Breast epithelium (tissue), 4 donors: ENCODE results near the gene NDFIP2. TPM values are rescaled to one million over a fixed set of nuclear protein-coding genes. Genes with fewer than 3 reads are reported as not detected.

Experiments
- DNase-seq, 2 donors: peaks; one replicate each; pipeline ENCODE4 v3.0.0-alpha.2; 2019; ENCODE audit warnings: low spot score in 2 of 2
- H3K27ac ChIP-seq, 2 donors: fragments of 200-600 bp; sonication (generic) in 1 of 2; one replicate each; pipeline ENCODE4 v1.5.1; 2016 to 2019; ENCODE audit warnings: mild to moderate bottlenecking in 1 of 2
- H3K27me3 ChIP-seq, 2 donors: fragments of 200-600 bp; sonication (generic) in 1 of 2; one replicate each; pipeline versions ENCODE4 v1.5.1 to v1.6.0; 2017 to 2019; ENCODE audit warnings: control low read depth in 1 of 2, mild to moderate bottlenecking in 1 of 2
- H3K36me3 ChIP-seq: fragments of 200-600 bp; one replicate; pipeline ENCODE4 v1.5.1; 2019
- H3K4me1 ChIP-seq, 2 donors: fragments of 200-600 bp; sonication (generic); one replicate each; pipeline ENCODE4 v1.5.1; 2016 to 2019; ENCODE audit warnings: control low read depth in 1 of 2
- H3K4me3 ChIP-seq, 3 donors: fragments of 200-600 bp; sonication (generic); 1 replicate in 2 of 3; 2 replicates in 1 of 3; pipeline ENCODE4 v1.5.1; 2016 to 2019; ENCODE audit warnings: mild to moderate bottlenecking in 3 of 3, moderate library complexity in 2 of 3
- H3K9me3 ChIP-seq, 2 donors: fragments of 200-600 bp; sonication (generic) in 1 of 2; one replicate each; pipeline ENCODE4 v1.5.1; 2016 to 2019; ENCODE audit warnings: control low read depth in 1 of 2
- POLR2A ChIP-seq: fragments of 450-650 bp; IDR thresholded peaks from one replicate; pipeline ENCODE4 v1.6.1; 2016; ENCODE audit warnings: antibody characterized with exemption, mild to moderate bottlenecking, moderate library complexity
- POLR2AphosphoS5 ChIP-seq, 3 donors: sonication (generic); formaldehyde crosslinking; IDR thresholded peaks; one replicate each; pipeline ENCODE4 v1.6.1; 2017; ENCODE audit warnings: antibody characterized with exemption in 3 of 3
- intact Hi-C: fragments of 100-400 bp; cut with DNase I; formaldehyde crosslinking; loops from one replicate; pipeline ENCODE4 v1.15.1; 2023; ENCODE audit warnings: low total_unique reads
- total RNA-seq, 3 donors: library from RNA; depleted of rRNA; stranded (reverse); fragments of >200 nt; gene quantifications; one replicate each; pipeline ENCODE4 v1.1.0, GENCODE V29; 2016
- TF ChIP-seq, protein P1 (sequence below), 3 donors: fragments of 450-650 bp; IDR thresholded peaks; one replicate each; pipeline ENCODE4 v1.5.1; 2016 to 2017; ENCODE audit warnings: antibody characterized with exemption in 3 of 3, mild to moderate bottlenecking in 3 of 3, moderate library complexity in 3 of 3

Gene NDFIP2
- total RNA-seq, 3 donors from 2014 or later: 15.8 to 26.5 (median 22.6) TPM

DNA sequence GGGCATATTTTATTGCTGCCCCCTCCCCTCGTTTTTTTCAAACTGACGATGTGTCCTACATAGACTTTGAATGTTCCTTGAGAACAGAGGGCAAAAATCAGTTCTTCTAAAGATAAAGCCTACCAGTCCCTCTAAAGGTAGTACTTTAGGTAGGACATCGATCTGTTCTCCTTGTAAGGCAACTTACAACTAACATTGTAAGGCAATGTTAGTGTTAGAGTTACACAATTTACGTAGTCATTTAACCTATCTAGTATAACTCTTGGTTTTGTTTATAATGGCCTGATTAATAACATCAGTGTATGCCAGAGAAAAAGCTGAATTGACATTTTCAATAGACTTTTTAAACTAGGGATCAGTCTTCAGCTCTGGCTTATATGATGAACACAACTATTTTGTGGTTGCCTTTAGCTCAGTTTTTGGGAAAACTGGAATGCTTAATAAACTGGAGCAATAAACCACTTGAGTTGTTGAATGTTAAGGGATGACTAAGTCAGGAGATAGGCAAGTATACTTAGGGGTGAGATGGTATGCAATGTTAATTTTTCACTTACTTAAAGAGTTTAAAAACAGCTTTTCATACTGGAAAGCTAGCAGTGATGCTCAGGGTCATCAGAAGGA is 2.2 kb downstream of the NDFIP2 start:
- no peak for DNase-seq
- no peaks in the 10 kb centered on the region for H3K9me3 ChIP-seq
- TF ChIP-seq POLR2A: no peak
- TF ChIP-seq, protein P1, sequence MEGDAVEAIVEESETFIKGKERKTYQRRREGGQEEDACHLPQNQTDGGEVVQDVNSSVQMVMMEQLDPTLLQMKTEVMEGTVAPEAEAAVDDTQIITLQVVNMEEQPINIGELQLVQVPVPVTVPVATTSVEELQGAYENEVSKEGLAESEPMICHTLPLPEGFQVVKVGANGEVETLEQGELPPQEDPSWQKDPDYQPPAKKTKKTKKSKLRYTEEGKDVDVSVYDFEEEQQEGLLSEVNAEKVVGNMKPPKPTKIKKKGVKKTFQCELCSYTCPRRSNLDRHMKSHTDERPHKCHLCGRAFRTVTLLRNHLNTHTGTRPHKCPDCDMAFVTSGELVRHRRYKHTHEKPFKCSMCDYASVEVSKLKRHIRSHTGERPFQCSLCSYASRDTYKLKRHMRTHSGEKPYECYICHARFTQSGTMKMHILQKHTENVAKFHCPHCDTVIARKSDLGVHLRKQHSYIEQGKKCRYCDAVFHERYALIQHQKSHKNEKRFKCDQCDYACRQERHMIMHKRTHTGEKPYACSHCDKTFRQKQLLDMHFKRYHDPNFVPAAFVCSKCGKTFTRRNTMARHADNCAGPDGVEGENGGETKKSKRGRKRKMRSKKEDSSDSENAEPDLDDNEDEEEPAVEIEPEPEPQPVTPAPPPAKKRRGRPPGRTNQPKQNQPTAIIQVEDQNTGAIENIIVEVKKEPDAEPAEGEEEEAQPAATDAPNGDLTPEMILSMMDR (IDR thresholded peaks at IDR 0.05): no peak
- TF ChIP-seq POLR2AphosphoS5 (IDR thresholded peaks at IDR 0.05): no peak
- H3K4me1 ChIP-seq: peaks cover 0 to 5% of the 10 kb centered on the region in 2 donors
- intact Hi-C loops: no loop called here
- H3K27me3 ChIP-seq: no peaks in the 10 kb centered on the region
- no peaks in the 10 kb centered on the region for H3K36me3 ChIP-seq
- no peak overlapping the region for H3K4me3 ChIP-seq
- no peak overlapping the region for H3K27ac ChIP-seq

DNA sequence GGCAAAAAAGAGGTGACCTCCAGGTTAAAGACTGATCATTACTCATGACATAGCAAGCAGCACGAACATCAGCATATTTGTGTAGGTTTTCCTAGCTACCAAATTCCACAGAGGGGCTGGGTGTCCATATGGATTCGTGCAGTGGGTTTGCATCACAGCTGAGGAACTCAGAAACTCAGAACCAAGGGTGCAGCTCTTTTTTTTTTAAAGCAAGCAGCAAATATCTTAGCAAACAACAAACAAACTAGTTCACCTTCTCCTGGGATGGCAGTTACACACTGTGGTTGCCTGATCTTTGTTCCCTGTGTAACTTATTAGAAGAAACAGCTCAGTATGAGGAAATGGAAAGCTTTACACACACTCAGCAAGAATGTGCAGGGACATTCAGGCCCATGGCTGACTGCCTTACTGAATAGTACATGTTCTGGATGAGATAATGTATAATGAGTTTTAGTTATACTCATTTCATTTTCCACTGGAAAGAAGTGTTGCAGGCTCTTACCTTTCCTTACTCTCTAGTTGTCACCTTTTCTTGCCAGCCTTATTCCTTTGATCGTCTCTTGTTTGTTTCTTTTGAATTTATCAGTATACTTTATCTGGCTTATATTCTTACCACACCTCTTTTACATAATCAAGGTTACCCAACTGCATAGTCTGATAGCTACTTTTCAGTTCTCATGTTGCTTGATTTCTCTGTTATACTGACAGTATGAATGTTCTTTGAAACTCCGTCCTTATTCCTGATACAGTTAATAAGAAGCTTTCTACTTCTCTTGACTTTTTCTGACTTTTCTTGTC is 4.3 kb downstream of the NDFIP2 start:
- no peak overlapping the region for H3K4me3 ChIP-seq
- no peak overlapping the region for H3K27ac ChIP-seq
- no peak for DNase-seq
- no peaks in the 10 kb centered on the region for H3K9me3 ChIP-seq
- TF ChIP-seq POLR2AphosphoS5 (IDR thresholded peaks at IDR 0.05) (no peak), POLR2A (no peak)
- TF ChIP-seq, protein P1 (IDR thresholded peaks at IDR 0.05): no peak
- no peaks in the 10 kb centered on the region for H3K36me3 ChIP-seq
- H3K27me3 ChIP-seq: no peaks in the 10 kb centered on the region
- H3K4me1 ChIP-seq: peaks cover 0 to 5% of the 10 kb centered on the region in 2 donors
- intact Hi-C loops: no loop called here

DNA sequence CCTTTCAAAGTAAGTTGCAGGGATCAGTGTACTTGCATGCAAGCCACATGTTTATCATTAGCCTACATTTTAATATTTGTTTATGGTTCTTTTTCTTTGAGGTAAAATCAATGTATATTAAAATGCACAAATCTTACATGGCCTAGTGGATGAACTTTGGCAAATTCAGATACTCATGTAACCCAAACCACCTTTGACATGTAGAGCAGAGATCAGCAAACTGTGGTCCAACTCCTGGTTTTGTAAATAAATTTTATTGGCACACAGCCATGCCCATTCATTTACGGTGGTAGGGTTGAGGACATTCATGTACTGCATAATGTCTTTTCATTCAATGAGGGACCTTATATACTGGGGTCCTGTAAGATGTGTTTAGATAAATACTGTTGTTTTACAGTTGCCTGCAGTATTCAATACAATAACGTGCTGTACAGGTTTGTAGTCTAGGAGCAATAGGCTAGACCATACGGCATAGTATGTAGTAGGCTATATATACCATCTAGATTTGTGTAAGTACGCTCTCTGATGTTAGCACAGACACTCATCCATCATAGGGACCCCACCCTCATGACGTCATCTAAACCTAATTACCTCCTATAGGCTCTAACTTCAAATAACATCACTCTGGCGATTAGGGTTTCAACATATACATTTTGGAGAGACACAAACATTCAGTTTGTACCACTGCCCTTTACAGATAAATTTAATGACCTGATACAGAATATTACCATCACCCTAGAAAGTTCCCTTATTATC is 5.7 kb downstream of the NDFIP2 start:
- intact Hi-C loops: no loop called here
- TF ChIP-seq POLR2AphosphoS5 (IDR thresholded peaks at IDR 0.05) (no peak), POLR2A (no peak)
- TF ChIP-seq, protein P1 (IDR thresholded peaks at IDR 0.05): no peak
- no peak for DNase-seq
- Histone ChIP-seq H3K4me1 (peaks cover 0 to 5% of the 10 kb centered on the region in 2 donors), H3K36me3 (no peaks in the 10 kb centered on the region), H3K27ac (no peak overlapping the region), H3K27me3 (no peaks in the 10 kb centered on the region), H3K9me3 (no peaks in the 10 kb centered on the region), H3K4me3 (no peak overlapping the region)

DNA sequence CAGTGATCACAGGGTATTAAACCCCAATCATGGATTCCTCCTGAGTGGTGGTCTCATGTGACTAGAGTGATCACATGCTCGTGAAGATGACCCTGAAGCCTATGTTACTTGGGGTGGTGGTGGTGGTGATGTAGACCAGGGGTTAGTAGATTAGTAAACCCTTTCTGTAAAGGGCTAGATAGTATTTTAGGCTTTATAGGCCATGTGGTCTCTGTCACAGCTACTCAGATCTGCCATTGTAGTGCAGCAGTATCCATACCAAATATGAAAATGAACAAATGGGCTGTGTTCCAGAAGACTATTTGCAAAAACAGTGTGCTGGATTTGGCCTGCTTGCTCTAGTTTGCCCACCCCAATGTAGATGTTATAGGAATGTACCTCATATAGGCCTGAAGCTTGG is 9.4 kb downstream of the NDFIP2 start:
- Histone ChIP-seq H3K4me1 (no peaks in the 10 kb centered on the region), H3K4me3 (no peak overlapping the region)

More for the DNA sequence above, 9.4 kb downstream of the NDFIP2 start:
- TF ChIP-seq, protein P1 (IDR thresholded peaks at IDR 0.05): no peak
- TF ChIP-seq POLR2A: no peak
- TF ChIP-seq POLR2AphosphoS5 (IDR thresholded peaks at IDR 0.05): no peak
- Histone ChIP-seq H3K27ac (no peak overlapping the region), H3K9me3 (no peaks in the 10 kb centered on the region), H3K36me3 (no peaks in the 10 kb centered on the region), H3K27me3 (no peaks in the 10 kb centered on the region)
- DNase-seq: no peak
- intact Hi-C loops: no loop called here
